CD14-positive monocyte (primary cell): ENCODE results near the gene OR8K5. TPM values are rescaled to one million over a fixed set of nuclear protein-coding genes. Genes with fewer than 3 reads are reported as not detected.

Experiments
- DNase-seq, 3 donors: peaks; one replicate each; pipeline ENCODE4 v3.0.0-alpha.2; 2011 to 2022
- H2AFZ ChIP-seq: 2 replicates; pipeline ENCODE4 v1.6.0; 2012; ENCODE audit warnings: mild to moderate bottlenecking, low read depth, low read length, inconsistent platforms; ENCODE audit not compliant: insufficient read depth, poor library complexity, severe bottlenecking
- H3K27ac ChIP-seq, 2 donors: 1 replicate in 1 of 2; 2 replicates in 1 of 2; pipeline ENCODE4 v1.5.1; 2012 to 2013; ENCODE audit warnings: low read length in 2 of 2, control low read depth in 1 of 2, inconsistent platforms in 1 of 2, low read depth in 1 of 2, mild to moderate bottlenecking in 1 of 2
- H3K27me3 ChIP-seq, 2 donors: one replicate each; pipeline versions ENCODE4 v1.6.0 to v1.6.1; 2011 to 2013; ENCODE audit warnings: low read length in 2 of 2; ENCODE audit not compliant: control insufficient read depth in 2 of 2, insufficient read depth in 2 of 2
- H3K36me3 ChIP-seq, 2 donors: replicated peaks in 1 of 2; 1 replicate in 1 of 2; 2 replicates in 1 of 2; pipeline versions ENCODE4 v1.5.1 to v1.6.1; 2012 to 2013; ENCODE audit warnings: low read length in 2 of 2, control low read depth in 1 of 2, inconsistent platforms in 1 of 2, mild to moderate bottlenecking in 1 of 2; ENCODE audit not compliant: insufficient read depth in 2 of 2, control insufficient read depth in 1 of 2
- H3K4me1 ChIP-seq, 2 donors: 1 replicate in 1 of 2; 2 replicates in 1 of 2; pipeline versions ENCODE4 v1.5.1 to v1.6.1; 2012 to 2013; ENCODE audit warnings: low read length in 2 of 2, control low read depth in 1 of 2, inconsistent platforms in 1 of 2, mild to moderate bottlenecking in 1 of 2, moderate library complexity in 1 of 2; ENCODE audit not compliant: insufficient read depth in 2 of 2, control insufficient read depth in 1 of 2
- H3K4me2 ChIP-seq: replicated peaks from 2 replicates; pipeline ENCODE3; 2012; ENCODE audit warnings: low read length, moderate library complexity, mild to moderate bottlenecking; ENCODE audit not compliant: poor library complexity, severe bottlenecking; ENCODE audit errors: extremely low read depth
- H3K4me3 ChIP-seq, 3 experiments: fragments of 200-600 bp in 1 of 3; sonication (generic) in 1 of 3; replicated peaks in 1 of 3; 1 replicate in 2 of 3; 2 replicates in 1 of 3; pipeline ENCODE4 v1.5.1; 2011 to 2013; ENCODE audit warnings: low read length in 3 of 3, mild to moderate bottlenecking in 3 of 3, control low read depth in 2 of 3, low read depth in 2 of 3, inconsistent platforms in 1 of 3, moderate library complexity in 1 of 3
- H3K79me2 ChIP-seq: 2 replicates; pipeline ENCODE4 v1.6.0; 2012; ENCODE audit warnings: mild to moderate bottlenecking, control low read depth, inconsistent platforms, low read length, moderate library complexity; ENCODE audit not compliant: insufficient read depth
- H3K9ac ChIP-seq: 2 replicates; pipeline ENCODE4 v1.6.0; 2017; ENCODE audit warnings: low read length, mild to moderate bottlenecking; ENCODE audit not compliant: insufficient read depth, poor library complexity, severe bottlenecking
- H3K9me3 ChIP-seq, 2 donors: replicated peaks in 1 of 2; 1 replicate in 1 of 2; 2 replicates in 1 of 2; pipeline versions ENCODE4 v1.5.1 to v1.6.1; 2012 to 2013; ENCODE audit warnings: low read length in 2 of 2, control low read depth in 1 of 2; ENCODE audit not compliant: control insufficient read depth in 1 of 2, insufficient read depth in 1 of 2
- H4K20me1 ChIP-seq: 2 replicates; pipeline ENCODE4 v1.6.0; 2012; ENCODE audit warnings: mild to moderate bottlenecking, low read length, control low read depth, moderate library complexity; ENCODE audit not compliant: insufficient read depth
- H3K27ac Mint-ChIP-seq, 7 donors: one replicate each; pipeline ENCODE4 v1.8.0; 2020; ENCODE audit warnings: mild to moderate bottlenecking in 7 of 7, mixed read lengths in 7 of 7, moderate library complexity in 6 of 7, inconsistent platforms in 2 of 7
- H3K27me3 Mint-ChIP-seq, 3 donors: one replicate each; pipeline ENCODE4 v1.8.0; 2021 to 2022; ENCODE audit warnings: low read depth in 3 of 3, mild to moderate bottlenecking in 3 of 3, mixed read lengths in 3 of 3, moderate library complexity in 3 of 3, inconsistent platforms in 1 of 3
- H3K36me3 Mint-ChIP-seq, 2 donors: one replicate each; pipeline ENCODE4 v1.8.0; 2020; ENCODE audit warnings: mixed read lengths in 2 of 2, inconsistent platforms in 1 of 2, mild to moderate bottlenecking in 1 of 2
- H3K4me1 Mint-ChIP-seq: one replicate; pipeline ENCODE4 v1.8.0; 2020; ENCODE audit warnings: mild to moderate bottlenecking, mixed read lengths
- H3K4me3 Mint-ChIP-seq, 2 donors: one replicate each; pipeline ENCODE4 v1.8.0; 2020; ENCODE audit warnings: mild to moderate bottlenecking in 2 of 2, mixed read lengths in 2 of 2, moderate library complexity in 1 of 2
- H3K9me3 Mint-ChIP-seq, 7 donors: one replicate each; pipeline ENCODE4 v1.8.0; 2020 to 2022; ENCODE audit warnings: mixed read lengths in 7 of 7, mild to moderate bottlenecking in 6 of 7, moderate library complexity in 6 of 7, inconsistent platforms in 2 of 7
- CTCF ChIP-seq: fragments of 200-600 bp; IDR thresholded peaks from one replicate; pipeline ENCODE4 v1.8.0; 2022; ENCODE audit warnings: antibody characterized with exemption, mild to moderate bottlenecking
- WGBS: methylation state at CpG from one replicate; pipeline ENCODE4 v1.1.5; 2013; ENCODE audit warnings: missing lambda C conversion rate; ENCODE audit not compliant: insufficient coverage; 5-methylcytosine and 5-hydroxymethylcytosine counted together
- intact Hi-C, 2 donors: fragments of 100-400 bp; cut with micrococcal nuclease; formaldehyde crosslinking; loops; one replicate each; pipeline versions ENCODE4 v1.15.0 to v1.15.1; 2023
- polyA plus RNA-seq, 3 donors: library from polyadenylated mRNA; depleted of rRNA in 1 of 3; unstranded in 2 of 3; stranded (reverse) in 1 of 3; fragments of 300-500 nt in 2 of 3; fragments of >200 nt in 1 of 3; fragmentation: Illumina TruSeq in 2 of 3; gene quantifications; 1 replicate in 2 of 3; 2 replicates in 1 of 3; pipeline ENCODE4 v1.2.3, GENCODE V29; 2012 to 2021

The OR8K5 gene
- polyA plus RNA-seq, 3 donors, result not detected

DNA sequence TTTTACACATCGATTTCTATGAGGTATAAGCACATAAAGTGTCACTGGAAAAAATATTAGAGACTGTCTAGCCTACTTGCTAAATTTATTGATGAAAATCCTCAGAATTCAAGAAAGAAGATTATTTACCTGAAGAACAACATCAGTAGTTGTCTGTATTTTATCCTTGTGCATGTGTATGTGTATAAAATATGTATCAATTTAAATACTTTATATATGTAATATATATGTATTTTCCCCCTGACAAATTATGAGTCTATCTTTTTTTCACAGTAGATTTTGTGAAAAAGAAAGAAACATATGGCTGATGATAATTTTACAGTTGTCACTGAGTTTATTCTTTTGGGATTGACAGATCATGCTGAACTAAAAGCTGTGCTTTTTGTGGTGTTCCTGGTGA is 16.2 kb upstream of the OR8K5 start, which contains the start of gene OR5J2:
Gene OR5J2 (plus strand): TSS at position 301 of the 400 bp plus-strand sequence. CDS start 0 bp downstream, at position 301.
- Mint-ChIP-seq H3K4me1 (no peaks in the 10 kb centered on the region), H3K27ac (no peak within 1 kb of the TSS), H3K27me3 (no peaks in the 10 kb centered on the region), H3K4me3 (no peak within 1 kb of the TSS), H3K36me3 (no peaks in the 10 kb centered on the region), H3K9me3 (peaks cover 0 to 8% (median 5%) of the 10 kb centered on the region in 7 donors)
- Histone ChIP-seq H3K36me3 (no peaks in the 10 kb centered on the region), H3K27ac (no peak within 1 kb of the TSS), H4K20me1 (no peaks in the 10 kb centered on the region), H3K4me1 (no peaks in the 10 kb centered on the region), H3K4me2 (no peak within 1 kb of the TSS), H3K79me2 (no peaks in the 10 kb centered on the region), H3K4me3 (no peak within 1 kb of the TSS), H3K27me3 (no peaks in the 10 kb centered on the region), H3K9ac (no peak within 1 kb of the TSS), H3K9me3 (peaks cover 14 to 21% of the 10 kb centered on the region in 2 donors), H2AFZ (no peak within 1 kb of the TSS)
- DNase-seq, result no peak
- no peak for TF ChIP-seq CTCF
- intact Hi-C loops, result no loop called here
- WGBS, result no CpG with 5 or more reads among the region's 1 CpG

- Mint-ChIP-seq H3K4me3 (no peak overlapping the region), H3K27me3 (no peaks in the 10 kb centered on the region), H3K4me1 (no peaks in the 10 kb centered on the region), H3K27ac (no peak overlapping the region), H3K36me3 (no peaks in the 10 kb centered on the region), H3K9me3 (peaks cover 0 to 8% (median 0%) of the 10 kb centered on the region in 7 donors)
- intact Hi-C loops, result no loop called here
- Histone ChIP-seq H3K9me3 (peaks cover 7 to 16% of the 10 kb centered on the region in 2 donors), H3K27me3 (no peaks in the 10 kb centered on the region), H4K20me1 (no peaks in the 10 kb centered on the region), H3K79me2 (no peaks in the 10 kb centered on the region), H3K4me2 (no peak overlapping the region), H3K4me3 (no peak overlapping the region), H3K36me3 (no peaks in the 10 kb centered on the region), H3K4me1 (no peaks in the 10 kb centered on the region), H3K9ac (no peak overlapping the region), H3K27ac (no peak overlapping the region), H2AFZ (no peak overlapping the region)
- no CpG with 5 or more reads among the region's 3 CpGs for WGBS
- no peak for DNase-seq
- TF ChIP-seq CTCF, result no peak
Measured at GRCh38 chr11:56172256-56172830, 12.2 kb upstream of the OR8K5 start.
